ENCODE measurements around the gene ILKAP. TPM values are rescaled to one million over a fixed set of nuclear protein-coding genes. Genes with fewer than 3 reads are reported as not detected.

Gene ILKAP, protein sequence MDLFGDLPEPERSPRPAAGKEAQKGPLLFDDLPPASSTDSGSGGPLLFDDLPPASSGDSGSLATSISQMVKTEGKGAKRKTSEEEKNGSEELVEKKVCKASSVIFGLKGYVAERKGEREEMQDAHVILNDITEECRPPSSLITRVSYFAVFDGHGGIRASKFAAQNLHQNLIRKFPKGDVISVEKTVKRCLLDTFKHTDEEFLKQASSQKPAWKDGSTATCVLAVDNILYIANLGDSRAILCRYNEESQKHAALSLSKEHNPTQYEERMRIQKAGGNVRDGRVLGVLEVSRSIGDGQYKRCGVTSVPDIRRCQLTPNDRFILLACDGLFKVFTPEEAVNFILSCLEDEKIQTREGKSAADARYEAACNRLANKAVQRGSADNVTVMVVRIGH
- 34.4 TPM for polyA plus RNA-seq (2013, experiment 1 of 2; ENCODE audit: insufficient read length)
- 29.8 TPM for polyA plus RNA-seq (2013, experiment 2 of 2; ENCODE audit: insufficient read length)

- peak; percentile 86 for DNase-seq
Measured at GRCh38 chr2:238203094-238203972, at the start of gene ILKAP. Gene ILKAP, minus strand, starts transcription at chr2:238203695. Its CDS starts 142 bp downstream, at chr2:238203553.

- no peak for DNase-seq
Measured at GRCh38 chr2:238252766-238253630, 49.5 kb upstream of the ILKAP start.

- no peak for DNase-seq
Measured at GRCh38 chr2:238251986-238252385, 48.5 kb upstream of the ILKAP start.

- no peak for DNase-seq
Measured at GRCh38 chr2:238251331-238251730, 47.8 kb upstream of the ILKAP start.

DNA sequence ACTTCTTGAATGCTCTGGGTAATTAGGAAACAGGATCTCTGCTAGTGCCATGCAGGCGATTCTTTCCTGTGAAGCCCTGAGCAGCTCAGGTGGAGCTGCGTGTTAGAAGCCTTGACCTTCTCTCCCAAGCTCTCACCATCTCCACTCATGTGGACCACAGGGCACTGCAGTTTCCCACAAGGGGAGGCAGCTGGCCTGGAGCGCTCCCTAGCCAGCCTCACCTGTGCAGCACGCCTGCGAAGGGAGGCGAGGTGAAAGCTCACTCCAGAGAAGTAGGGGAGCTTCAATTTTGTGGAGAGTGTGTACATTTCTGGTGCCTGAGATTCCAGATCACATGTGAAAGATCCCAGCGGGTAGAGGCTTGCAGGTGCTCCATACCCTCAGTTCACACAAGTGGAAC, 47.4 kb upstream of the ILKAP start:
- DNase-seq = no peak

DNA sequence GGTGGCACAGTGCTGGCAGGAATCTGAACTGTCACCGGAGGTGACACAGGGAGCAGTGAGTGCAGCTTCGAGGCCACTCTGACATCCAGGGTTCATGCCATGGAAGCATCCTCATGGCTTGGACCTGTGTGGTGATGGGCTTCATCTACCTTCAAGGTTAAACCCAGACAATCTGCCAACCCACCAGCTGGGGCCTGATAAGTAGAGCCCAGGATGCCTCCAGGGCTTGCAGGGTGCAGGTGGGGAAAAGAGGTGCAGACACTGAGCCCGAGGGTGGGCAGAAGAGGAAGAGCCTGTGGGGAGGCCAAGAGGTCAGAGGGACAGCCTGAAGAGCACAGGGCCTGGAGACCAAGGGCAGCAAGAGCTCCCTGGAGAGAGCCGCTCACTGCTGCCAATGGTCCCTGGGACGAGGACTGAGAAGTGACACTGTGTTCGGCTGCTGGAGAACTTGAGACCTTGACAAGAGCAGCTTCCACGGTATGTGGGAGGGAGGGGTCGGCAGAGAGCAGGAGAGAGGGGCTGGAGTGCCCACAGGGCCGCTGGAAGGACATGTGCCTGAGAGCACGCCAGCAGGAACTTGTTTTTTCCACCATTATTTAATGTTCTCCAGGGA, 44.5 kb upstream of the ILKAP start:
- no peak for DNase-seq

GRCh38 chr2:238247002-238247822, 43.7 kb upstream of the ILKAP start:
- DNase-seq = no peak

DNA sequence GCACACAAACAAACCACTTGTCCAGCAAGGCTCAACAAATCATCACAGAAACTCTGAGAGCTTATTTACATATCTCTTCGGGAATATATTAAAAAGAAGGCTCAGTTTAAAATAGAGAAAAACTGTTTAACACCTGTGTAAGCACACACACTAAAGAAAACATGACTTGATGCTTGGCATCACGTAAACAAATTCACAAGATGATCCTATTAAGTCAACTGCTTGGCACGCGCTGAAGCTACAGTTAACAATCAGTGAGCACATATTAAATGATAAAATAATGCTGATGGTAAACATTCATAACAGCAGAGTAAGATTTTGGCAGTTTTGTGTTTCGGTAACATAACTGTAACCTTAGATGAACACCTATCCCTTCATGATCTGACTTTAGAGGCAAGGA, 40.7 kb upstream of the ILKAP start:
- no peak for DNase-seq

DNA sequence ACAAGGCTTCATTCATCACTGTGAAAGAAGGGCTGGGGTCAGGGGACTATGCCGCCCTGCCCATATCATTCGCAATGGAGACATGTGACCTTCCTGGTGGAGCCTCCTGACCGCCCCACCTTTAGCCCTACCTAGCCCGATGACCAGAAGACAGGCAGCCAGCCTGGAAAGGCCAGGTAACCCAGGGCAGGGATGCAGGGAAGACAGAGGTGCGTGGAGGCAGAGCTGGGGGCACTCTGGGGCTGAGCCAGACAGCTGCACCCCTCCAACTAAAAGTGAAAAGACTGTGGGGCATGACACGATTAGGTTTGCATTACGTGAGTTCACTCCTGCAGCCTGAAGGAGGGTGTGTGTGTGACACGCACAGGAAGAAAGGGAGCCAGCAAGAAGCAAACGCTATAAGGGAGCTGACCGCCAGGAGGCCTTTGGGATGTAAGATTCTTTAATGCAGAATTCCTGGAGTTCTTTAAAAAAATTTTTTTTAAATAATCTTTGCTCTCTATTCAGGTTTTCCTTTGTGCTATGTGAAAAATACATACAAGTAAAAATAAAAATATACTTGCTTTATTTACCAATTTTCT, 40.1 kb upstream of the ILKAP start:
- no peak for DNase-seq

GRCh38 chr2:238242731-238243495, 39.4 kb upstream of the ILKAP start:
- DNase-seq = no peak

DNA sequence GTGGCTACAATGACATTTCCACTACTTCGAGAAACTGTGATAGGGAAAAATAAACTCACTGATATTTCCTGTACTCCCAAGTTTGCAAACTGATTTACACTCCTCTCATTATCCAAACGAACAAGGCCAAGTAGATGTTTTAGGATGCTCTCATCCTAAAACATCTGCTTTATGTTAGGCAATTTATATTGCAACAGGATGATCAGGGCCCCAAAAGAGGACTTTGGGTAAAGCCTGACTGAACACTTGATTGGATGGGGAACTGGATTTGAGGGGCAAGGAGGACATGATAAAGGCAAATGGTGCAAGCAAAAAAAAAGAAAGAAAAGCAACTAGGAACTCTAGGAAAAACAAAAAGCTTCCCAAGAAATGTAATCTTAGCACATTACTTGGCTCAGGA, 38.5 kb upstream of the ILKAP start:
- no peak for DNase-seq

- DNase-seq = no peak
Measured at GRCh38 chr2:238240757-238241711, 37.5 kb upstream of the ILKAP start.

DNA sequence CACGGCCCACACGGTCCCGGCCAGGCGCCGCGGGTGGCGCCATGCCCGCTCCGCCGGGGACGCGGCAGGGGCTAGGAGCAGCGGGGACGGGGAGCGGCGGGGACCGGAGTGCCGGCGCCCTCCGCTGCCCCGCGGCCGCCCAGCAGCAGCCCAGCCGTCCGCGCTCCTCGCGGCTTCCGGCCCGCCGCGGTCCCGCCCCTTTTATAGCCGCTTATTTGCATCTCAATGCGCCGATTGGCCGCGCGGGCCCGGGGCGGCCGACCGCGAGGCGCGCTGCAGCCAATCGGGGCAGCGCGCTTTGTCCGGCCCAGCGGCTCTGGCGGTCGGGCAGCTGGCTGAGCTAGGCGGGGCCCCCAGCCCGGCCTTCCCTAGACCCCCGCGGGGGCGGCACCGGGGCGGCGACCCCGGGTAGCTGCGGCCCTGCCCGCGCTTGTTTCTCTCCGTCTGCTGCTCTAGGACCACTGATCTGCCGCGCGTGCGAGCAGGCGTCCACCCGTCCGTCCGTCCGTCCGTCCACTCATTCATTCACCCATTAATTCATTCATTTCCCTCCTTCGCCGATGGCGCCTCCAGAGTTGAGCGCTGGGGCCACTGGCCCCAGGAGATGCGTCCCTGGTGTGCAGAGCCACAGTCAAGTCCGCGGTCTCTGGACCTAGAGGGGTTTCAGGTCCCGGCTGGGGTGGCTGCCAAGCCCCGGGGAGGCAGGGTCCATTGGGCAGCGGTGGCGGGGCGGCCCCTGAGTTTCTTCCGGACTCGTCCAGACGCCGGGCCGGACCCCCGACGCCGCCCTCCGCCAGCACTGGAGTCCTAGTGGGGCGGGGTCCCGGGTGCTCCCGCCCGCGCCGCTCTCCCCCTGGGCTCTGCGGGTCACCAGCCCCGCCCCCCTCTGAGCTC, 36.6 kb upstream of the ILKAP start, which contains the start of gene HES6:
HES6 (minus strand) TSS at position 176 of the 894 bp plus-strand sequence; CDS start at position 43, 133 bp downstream.
- DNase-seq = peak; percentile 88

GRCh38 chr2:238239543-238239862, 36.0 kb upstream of the ILKAP start:
- no peak for DNase-seq

DNA sequence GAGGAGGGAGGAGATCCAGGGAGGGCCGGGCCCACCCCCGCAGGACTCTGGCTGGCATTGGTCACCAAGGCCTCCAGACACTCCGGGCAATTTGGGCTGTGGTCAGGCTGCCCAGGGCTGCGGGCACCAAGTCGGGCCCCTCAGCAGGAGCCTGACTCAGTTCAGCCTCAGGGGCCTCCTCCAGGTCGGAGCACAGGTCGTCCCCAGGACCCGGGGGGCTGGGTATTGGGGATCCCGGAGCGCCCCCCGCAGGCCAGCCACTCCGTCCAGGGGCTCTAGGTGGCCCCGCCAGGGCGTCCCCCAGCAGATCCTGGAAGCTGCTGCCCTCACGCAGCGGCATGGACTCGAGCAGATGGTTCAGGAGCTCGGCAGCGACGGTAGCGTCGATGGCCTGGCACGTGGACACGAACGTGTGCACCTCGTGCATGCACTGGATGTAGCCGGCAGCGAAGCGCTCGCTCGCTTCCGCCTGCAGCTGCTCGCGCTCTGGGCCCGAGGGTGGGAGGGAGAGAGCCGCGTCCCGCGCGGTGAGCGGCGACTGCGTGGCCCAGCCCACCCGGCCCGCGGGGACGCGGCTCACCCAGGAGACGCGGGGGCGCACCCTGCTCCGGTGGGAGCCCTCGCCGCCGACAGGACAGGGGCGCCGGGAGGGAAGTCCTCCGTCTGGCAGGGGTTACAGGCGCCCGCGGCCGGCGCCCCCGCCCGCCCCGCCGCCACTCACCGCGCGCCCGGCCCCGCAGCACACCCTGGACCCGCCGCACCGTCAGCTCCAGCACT, 35.5 kb upstream of the ILKAP start:
- DNase-seq = no peak

GRCh38 chr2:238238311-238238765, 34.8 kb upstream of the ILKAP start:
- no peak for DNase-seq
